Stimulated activated CD4-positive, alpha-beta T cell treated with anti-CD3 and anti-CD28 coated beads, Interleukin-2, amount 100 ng/mL, for 24 hours (primary cell): Measurements from ENCODE around the gene SFXN3.
A peak's percentile ranks its signal among the peaks of the same experiment; 100 is the strongest.

ENCODE experiments used
- DNase-seq, 2 donors: peaks; one replicate each; pipeline ENCODE4 v3.0.0-alpha.2; 2020

Gene SFXN3

DNA sequence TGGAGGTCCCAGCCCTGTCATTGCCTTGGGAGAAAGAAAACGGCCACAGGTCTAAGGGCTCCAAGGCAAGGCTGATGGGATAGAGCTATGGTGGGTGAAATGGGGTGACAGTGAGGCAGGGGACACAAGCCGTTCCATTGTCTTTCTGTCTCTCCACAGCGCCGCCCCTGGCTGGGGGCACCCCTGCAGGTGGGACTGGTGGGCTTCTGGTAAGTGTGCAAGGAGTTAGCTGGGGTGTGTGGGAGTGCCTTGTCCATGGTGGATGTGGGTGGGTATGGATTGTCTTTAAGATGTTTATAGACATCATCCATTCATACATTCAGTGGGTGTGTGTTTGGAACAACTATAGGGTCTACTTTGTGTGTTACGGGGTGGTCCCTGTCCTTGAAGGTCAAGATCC, 7.5 kb downstream of the SFXN3 start:
- DNase-seq: no peak

DNA sequence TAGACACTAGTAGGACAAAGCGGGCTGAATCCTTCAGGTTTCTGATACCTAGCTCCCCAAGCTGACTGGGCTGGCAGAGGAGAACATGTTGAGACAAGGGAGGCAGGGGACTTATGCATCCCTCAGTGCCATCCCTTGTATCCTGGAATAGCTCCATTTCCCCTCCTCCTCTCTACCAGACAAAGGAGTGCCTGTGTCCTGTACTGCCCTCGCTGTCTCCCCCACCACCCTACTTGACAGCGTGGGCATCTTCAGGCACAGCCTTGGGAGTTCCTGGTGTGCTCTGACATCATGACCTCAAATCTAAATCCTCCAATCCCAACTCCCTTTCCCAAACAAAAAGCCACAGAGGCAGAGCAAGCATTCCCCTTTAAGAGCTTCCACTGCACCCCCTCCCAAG, 9.0 kb downstream of the SFXN3 start:
- no peak for DNase-seq

DNA sequence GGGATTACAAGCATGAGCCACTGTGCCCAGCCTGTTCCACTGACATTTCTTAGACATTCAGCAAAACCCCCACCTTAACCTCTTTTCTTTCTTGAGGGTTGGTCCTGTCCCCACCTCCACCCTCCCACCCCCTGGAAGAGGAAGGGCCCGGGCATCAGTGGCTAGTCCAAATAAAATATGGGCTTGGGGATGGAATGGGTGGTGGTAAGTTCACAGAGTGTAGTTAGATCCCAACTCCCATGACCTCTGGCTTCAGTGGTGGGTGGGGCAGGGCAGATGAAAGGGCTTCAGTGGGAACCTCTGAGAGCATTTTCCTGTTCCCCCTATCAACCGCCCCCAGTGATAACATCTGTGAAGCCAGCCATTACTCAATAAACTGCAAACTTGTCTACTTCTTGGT, 9.8 kb downstream of the SFXN3 start:
- no peak for DNase-seq

DNA sequence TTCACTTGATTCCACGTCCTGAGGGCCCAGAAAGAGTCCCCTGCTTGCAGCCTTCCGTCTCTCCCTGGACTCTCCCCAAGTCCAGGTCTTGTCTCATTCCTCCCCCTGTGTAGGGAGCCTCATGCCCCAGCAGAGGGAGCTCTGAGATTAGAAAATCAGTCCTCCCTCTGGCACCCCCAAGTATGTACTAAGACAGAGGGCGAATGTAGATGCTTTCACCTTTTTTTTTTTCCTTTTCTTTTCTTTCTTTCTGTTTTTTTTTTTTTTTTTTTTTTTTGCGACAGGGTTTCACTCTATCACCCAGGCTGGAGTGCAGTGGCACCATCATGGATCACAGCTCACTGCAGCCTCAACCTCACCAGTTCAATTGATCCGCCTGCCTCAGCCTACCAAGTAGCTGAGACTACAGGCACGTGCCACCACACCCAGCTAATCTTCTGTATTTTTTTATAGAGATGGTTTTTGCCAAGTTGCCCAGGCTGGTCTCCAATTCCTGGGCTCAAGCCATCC, 10.3 kb downstream of the SFXN3 start:
- peak; percentile 71 to 77 for DNase-seq

DNA sequence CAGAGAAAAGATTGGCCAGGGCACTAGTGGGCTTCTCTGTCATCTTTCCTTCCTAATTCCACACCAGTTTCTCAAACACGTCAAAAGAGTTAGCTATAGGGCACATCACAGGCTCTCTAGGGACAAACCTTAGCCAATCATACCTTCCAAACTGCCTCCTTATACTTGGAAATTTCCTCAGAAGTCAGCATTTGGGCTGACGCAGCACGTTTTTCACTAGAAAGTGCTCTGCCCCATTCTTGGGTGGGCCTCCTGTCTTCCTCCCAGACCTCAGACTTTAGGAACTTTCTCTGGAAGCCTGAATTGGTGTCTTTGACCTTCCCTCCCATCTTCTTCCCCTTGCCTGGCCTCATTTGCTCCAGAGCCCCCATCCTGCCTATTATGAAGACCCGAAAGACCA, 11.1 kb downstream of the SFXN3 start:
- no peak for DNase-seq

DNA sequence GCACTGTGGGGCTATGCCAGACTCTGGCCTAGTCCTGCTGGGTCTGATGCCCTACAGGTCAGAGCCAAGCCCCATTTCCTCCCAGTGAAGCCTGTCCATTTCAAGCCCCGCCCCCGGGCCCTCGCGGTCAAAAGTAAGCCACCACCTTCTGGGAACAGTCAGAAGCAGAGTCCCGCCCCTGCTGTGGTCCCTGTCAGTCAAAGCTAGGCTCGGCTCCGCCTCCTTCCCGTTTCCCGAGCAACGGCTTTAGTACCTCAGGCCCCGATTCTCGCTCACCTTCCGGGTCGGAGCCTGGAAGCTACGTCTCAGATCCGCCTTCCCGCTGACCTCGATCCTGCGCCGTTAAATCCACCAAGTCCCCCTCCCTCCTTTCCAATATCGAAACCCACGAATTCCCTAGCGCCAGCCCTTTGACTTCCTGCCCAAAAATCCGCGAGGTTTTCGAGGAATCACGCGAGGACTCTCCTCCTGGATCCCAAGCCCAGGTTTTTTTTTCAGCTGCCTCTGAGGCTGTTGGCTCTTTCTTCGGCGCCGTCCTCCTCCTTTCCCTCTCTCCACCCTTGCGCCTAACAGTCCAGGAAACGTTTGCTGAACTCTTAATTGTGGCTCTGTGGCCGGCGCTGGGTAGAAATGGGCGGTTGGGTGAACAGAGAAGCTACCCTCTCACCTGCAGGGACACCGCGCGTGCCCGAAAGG, 11.8 kb downstream of the SFXN3 start:
- peak; percentile 89 to 95 for DNase-seq

DNA sequence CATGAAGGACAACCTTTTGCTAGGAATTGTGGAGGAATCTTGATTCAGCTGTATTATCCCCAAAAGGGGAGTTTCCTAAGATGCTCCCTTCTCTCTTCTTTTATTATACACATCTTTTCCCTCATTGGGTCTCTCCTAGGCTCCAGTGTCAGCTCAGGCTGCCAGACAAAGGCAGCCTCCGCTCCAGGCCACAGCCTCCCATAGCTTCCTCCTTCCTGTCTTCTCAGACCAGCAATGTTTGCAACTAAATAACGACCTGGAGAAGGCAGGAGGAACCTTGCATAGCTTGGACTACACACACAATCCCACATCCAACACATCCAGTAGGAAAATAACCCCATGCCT, 12.3 kb downstream of the SFXN3 start:
- no peak for DNase-seq

DNA sequence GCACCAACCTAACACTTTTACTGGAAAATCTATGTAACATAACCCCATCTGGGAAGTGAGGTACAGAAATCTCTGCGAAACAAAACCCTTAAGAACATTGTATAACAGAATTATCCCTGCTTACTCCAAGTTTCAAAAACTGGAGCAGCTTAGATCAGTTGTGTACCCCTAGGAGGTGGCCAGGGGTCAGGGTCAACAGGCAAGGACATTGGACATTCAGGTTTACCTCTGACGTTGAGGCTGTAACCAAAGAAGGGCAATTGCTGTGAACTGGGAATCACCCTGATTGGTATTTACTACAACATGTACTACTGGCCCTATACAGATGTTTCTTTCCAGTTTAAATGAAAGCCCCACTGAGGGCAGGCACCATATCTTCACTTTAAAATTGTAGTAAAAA, 13.1 kb downstream of the SFXN3 start:
- DNase-seq: no peak

DNA sequence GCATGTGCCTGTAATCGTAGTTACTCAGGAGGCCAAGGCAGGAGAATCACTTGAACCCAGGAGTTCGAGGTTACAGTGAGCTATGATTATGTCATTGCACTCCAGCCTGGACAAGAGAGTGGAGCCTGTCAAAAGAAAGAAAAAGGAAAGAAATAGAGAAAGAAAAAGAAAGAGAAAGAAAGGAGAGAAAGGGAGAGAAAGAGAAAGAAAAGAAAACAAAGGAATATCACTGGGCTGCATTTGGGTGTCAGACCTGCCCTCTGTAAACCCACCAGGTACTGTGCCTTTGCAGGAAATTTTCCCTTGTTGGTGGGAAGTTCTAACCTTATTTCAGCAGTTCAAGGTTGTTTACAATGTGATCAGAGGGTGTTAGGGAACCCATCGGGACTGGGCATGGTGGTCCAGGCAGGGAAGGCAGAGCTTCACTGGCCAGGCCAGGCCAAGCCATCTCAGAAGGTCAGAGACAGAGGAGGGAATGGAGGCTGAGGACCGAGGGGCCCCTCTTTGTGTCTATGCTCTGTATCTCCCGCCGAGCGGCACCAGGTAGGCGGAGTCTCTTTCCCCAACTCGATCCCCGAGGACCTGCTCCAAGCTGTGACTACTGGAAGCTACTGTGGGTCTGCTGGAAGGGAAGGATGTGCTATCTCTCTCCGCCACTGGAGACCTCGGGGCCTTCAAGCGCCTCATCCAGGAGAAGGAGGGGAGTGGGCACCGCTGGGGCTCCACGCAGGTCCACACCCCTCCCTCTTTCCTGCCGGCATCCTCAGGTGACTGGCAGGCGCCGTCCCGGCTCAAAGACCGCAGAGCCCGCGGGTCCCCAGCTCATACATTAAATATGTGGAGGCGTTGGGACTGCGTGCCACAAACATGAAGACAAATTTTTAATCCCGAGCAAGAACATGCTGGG, 15.6 kb downstream of the SFXN3 start:
- DNase-seq: no peak

DNA sequence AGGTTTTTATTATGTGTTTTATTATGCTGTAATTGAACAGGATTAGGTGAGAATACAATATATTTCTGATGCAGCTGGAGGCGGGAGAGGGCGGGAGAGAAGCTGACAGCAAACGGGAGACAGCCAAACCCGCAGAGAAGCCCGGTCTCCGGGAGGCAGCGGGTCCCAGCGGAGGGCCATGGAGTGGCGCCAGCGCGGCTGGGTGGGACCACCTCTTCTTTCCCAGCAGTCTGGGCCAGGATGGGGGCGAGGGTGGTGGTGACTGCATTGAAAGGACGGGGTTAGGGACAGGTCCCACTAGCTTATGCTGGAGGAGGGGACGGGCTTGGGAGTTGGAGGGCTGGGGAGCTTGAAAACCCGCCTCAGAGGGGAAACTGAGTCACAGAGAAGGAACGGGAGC, 16.2 kb downstream of the SFXN3 start:
- no peak for DNase-seq

DNA sequence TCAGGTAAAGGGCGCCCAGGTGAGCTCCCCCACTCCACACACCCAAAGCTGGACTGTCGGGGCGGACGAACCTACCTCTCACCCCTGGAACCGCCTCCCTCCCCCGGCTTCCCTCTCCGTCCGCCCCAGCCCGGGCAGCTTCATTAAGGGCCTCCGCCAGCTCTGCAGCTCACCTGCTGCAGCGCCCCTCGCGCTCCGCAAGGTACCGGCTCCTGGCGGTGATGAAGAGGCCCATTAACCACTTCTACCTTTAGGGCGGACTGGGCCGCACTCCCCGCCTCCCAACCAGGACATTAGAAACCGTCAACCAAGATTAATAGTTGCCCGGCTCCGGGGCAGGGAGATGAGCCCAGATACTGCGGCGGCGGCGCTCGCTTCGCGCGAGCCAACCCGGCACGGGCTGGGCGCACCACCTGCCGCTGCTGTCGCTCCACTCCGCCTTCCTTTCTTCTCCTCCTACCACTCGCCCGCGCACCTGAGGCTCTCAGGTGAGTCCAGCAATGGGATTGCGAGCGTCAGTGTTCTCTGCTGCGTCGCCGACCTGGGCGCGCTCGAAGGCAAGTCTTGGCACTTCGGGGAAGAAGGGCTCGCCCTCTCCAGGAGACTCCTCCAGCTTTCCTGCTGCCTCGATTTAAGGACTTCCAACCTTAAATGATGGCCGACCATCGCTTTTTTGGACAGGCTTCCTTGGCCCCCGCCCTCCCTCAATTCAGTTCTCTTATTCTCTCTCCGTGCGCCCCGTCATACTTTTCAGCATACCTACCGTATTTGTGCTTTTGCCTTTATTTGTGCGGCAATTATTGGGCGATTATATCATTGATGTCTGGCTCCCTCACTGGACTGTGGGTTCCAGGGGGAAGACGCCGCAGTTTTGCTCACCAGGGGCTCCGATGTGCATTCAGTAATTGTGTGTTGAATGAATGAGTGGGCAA, 17.2 kb downstream of the SFXN3 start:
- no peak for DNase-seq

DNA sequence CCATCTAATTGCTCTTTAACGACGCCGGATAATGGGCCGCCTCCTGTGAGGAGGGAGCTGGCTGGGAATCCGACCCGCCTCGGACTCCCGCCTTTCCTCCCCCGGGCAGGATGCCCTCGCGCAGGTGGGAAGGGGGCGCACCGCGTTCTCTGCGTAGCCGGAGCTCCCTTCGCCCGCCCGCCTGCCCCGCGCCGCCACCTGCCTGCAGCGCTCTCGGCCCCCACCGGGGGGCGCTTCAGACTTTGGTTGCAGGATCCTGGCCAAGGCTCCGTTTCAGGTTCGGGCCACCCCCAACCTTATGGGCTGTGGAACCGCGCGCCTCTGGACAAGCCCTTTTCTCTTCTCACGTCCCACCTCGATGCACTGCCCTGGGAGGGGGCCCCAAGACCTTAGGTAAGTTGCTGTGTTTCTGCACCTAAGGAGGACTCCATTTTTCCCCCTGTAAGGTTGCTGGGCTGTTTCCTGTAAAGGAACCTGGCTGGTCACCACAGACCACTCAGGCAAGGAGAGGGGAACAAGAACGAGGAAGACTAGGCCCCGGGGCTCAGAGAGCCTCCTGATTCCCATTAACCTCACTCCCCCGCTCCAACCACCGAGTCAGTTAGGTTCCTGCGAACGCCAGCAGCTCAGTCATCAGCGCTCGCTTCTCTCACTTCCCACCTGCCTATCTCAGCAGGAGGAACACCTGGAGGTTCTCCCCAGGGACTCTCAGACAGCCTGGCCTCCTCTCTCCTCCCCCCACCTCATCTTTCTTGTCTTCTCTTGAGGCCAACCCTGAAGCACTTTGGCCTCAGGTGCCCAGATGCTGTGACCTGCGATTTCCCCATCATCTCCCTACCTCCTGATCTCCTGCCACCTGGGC, 19.4 kb downstream of the SFXN3 start:
- DNase-seq: peak; percentile 84 to 87

DNA sequence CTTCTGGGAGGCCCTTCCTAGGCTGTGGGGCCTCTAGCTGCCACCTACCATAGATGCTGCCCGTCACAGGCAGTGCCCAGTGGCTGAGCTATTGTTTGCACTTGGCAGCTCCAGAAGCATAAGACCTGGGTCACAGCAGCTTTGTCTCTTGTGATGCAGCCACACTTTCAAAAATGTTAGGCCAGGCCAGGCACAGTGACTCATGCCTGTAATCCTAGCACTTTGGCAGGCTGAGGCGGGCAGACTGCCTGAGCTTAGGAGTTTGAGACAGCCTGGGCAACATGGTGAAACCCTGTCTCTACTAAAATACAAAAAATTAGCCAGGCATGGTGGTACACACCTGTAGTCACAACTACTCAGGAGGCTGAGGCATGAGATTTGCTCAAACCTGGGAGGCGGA, 21.3 kb downstream of the SFXN3 start:
- DNase-seq: no peak

DNA sequence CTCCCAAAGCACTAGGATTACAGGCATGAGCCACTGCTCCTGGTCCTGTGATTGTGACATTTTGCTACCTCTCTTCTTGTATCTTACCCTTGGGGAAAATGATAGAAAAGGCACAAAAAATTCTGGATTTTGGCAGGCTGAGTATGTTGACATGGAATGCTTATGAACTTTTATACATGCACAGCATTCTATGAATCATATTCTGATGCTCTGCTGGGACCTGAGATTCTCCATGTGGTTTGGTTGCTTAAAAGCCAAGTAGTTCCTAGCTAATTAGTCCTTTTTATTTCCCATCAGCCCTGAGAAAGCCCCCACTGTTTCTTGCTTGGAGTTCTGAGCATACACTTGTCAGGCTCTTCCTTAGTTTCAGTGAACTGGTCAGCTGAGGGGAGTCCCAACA, 22.5 kb downstream of the SFXN3 start:
- no peak for DNase-seq

DNA sequence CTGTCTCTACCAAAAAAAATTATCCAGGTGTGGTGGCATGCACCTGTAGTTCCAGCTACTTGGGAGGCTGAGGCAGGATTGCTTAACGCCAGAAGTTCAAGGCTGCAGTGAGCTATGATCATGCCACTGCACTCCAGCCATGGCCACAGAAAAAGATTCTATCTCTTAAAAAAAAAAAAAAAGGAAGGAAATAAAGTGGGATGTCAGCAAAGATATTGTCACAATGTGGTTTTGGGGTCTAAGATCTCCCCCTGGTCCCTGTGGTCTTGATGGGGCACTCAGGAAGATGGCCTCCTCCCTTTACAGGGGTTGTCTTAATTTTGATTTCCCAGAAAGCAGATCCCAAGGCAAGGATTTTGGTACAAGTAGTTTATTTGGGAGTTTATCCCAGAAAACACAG, 23.3 kb downstream of the SFXN3 start:
- DNase-seq: no peak

DNA sequence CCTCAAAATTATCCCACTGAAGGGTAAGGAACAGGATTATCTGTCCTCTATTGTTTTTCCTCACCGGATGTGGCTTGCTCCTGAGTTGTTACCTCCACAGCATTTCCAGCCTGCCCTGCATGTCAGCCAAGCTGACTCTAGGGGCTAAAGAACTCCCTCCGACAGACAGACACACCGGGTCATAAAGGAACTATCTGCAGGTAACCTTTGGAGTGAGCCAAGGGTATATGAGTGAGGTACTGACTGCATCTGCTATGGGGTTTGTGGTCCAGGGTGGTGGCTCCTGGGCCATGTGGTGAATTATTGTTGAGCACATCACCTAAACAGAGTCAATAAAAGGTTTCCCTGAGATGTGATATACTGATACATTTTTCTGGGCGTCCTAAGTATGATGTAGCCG, 23.8 kb downstream of the SFXN3 start:
- DNase-seq: no peak

DNA sequence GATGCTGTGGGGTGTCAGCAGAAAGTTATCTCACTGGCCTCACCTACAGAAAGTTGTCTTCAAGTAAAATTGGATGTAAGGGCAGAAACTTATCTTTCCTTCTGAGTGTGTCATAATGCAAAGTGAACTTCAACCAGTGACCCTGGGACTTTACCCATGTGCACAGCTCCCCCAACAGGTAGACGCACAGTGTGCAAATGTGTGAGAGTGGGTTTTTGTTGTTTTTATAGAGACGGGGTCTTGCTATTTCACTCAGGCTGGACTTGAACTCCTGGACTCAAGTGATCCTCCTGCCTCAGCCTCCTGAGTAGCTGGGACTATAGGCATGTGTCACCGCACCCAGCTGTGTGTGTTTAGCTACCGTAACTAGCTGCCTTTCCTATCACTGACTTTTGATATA, 24.4 kb downstream of the SFXN3 start:
- no peak for DNase-seq

DNA sequence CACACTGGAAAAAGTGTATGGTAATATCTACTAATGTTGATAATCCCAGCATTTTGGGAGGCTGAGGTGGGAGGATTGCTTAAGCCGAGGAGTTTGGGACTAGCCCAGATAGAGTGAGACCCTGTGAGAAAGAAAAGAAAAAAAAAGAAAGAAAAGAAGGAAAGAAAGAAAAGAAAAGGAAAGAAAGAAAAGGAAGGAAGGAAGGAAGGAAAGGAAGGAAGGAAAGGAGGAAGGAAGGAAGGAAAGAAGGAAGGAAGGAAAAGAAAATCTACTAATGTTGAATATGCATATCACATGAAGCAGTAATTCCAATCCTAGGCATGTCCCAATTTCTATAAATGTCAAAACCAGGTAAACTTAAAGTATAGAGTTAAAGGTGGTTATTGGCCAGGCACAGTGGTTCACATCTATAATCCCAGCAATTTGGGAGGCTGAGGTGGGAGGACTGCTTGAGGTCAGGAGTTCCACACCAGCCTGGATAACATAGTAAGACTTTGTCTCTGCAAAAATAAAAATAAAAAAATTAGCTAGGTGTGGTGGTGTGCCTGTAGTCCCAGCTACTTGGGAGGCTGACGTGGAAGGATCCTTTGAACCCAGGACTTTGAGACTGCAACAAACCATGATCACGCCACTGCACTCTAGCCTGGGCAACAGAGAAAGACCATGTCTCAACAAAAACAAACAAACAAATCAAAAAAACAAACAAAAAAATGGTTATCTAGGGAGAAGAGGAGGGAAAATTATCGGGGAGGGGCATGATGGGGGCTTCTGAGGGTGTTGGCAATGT, 25.5 kb downstream of the SFXN3 start:
- no peak for DNase-seq

DNA sequence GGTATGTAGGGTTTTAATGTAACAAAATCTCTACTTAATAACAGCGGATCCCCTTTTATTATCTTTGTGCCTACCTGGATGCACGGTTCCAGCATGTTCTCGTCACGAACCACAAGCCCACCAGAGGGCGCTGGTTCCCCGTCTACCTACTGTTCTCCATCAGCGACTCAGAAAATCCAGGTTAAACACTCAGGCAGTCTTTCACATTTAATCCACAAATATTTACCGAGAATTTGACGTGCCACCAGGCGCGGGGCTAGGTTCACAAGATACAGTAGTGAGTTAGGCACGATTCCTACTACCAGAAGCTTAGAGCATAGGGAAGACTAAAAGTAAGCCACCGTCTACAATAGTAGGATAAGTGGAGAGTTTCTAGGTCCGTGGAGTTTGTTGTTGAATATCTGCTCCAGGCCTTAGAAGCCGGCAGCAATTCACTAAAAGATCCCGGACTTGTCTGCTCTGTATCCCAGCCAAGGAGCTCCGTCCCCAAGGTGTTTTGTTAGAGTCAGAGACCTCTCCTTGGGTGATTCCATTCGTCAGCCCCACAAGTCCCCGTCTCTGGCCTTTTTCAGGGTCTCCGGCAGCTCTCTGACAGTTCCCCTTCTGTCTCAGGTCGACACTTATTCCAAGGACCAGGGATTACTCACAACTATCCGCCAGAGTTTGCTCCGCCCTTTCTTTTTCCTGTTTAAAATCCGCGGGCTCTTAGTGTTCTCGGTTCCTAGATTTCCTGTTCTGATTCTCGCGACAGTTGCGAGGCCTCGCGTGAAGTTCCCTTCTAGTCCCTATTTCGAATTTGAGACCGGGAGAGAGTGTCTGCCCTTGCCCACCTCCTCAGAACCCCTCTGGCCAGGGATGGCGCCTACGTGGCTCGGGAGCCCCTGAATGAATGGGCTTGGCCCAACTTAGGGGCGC, 29.3 kb downstream of the SFXN3 start:
- peak; percentile 95 to 96 for DNase-seq

DNA sequence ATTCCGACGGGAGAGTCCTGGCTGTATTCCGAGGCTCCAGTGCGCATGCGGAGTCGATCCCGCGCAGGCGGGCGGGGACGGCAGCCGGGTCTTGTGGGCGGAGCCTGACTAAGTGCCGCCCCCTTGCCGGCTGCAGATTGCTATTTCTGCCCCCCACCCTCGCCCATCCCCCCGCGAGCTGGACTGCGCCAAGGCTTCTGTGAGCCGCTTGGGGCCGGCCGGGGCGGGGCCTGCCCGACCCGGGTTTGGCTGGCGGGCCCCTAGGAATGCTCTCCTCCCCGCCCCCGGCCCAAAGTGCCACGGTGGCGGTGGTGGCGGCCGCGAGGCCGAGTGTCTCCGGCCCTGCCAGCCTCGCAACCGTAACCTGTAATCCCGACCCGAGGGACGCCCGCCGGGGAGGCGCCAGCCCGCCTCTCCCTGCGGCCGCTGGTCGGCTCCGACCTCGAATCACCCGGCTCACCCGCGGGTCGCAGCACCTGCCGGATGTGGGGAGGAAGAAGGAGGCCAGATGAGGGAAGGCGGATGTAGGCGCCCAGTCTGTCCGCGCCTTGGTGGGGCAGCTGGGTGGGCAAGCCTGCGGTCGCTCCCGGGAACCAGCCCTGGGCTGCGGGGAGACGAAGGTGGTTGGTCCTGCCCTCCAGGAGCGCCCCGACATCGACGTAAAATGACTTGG, 30.1 kb downstream of the SFXN3 start:
- DNase-seq: peak; percentile 91 to 95
